Esophagus (tissue), 2 donors: ENCODE data around the gene SMPDL3A. TPM values are rescaled to one million over a fixed set of nuclear protein-coding genes. Genes with fewer than 3 reads are reported as not detected.

Source experiments
- H3K27ac ChIP-seq, 2 donors: one replicate each; pipeline ENCODE4 v1.5.1; 2013; ENCODE audit warnings: low read depth in 2 of 2, mild to moderate bottlenecking in 2 of 2, inconsistent platforms in 1 of 2, low read length in 1 of 2, moderate library complexity in 1 of 2
- H3K27me3 ChIP-seq, 2 donors: one replicate each; pipeline ENCODE4 v1.6.1; 2013; ENCODE audit warnings: low read length in 2 of 2, control low read depth in 1 of 2, mild to moderate bottlenecking in 1 of 2; ENCODE audit not compliant: insufficient read depth in 2 of 2, control insufficient read depth in 1 of 2
- H3K36me3 ChIP-seq, 2 donors: one replicate each; pipeline ENCODE4 v1.6.1; 2013; ENCODE audit warnings: low read length in 1 of 2; ENCODE audit not compliant: control insufficient read depth in 2 of 2, insufficient read depth in 2 of 2
- H3K4me1 ChIP-seq, 2 donors: one replicate each; pipeline ENCODE4 v1.6.1; 2013; ENCODE audit warnings: low read length in 1 of 2; ENCODE audit not compliant: control insufficient read depth in 2 of 2, insufficient read depth in 2 of 2
- H3K4me3 ChIP-seq, 2 donors: one replicate each; pipeline ENCODE4 v1.5.1; 2013; ENCODE audit warnings: low read length in 2 of 2, mild to moderate bottlenecking in 2 of 2, low read depth in 1 of 2, moderate library complexity in 1 of 2
- H3K9me3 ChIP-seq, 2 donors: one replicate each; pipeline ENCODE4 v1.6.1; 2013; ENCODE audit warnings: mild to moderate bottlenecking in 2 of 2, low read depth in 1 of 2, low read length in 1 of 2, moderate library complexity in 1 of 2; ENCODE audit not compliant: control insufficient read depth in 2 of 2, insufficient read depth in 1 of 2
- WGBS, 2 donors: extraction: QIAGEN DNeasy Blood & Tissue Kit; methylation state at CpG; one replicate each; pipeline ENCODE4 v1.1.7; 2013; 5-methylcytosine and 5-hydroxymethylcytosine counted together
- polyA plus RNA-seq, 2 donors: library from polyadenylated mRNA; stranded (reverse); fragments of 200-250 nt; gene quantifications; one replicate each; pipeline ENCODE4 v1.2.3, GENCODE V29; 2013
- donor health status: healthy with polysubstance abuse.
- donor health status: Bipolar disorder and iron deficiency.

Gene SMPDL3A
- polyA plus RNA-seq, 2 donors: 4.9 to 7.2 TPM

- Histone ChIP-seq H3K4me3 (no peak overlapping the region), H3K9me3 (no peaks in the 10 kb centered on the region), H3K27ac (no peak overlapping the region), H3K4me1 (no peaks in the 10 kb centered on the region), H3K27me3 (no peaks in the 10 kb centered on the region), H3K36me3 (no peaks in the 10 kb centered on the region)
- WGBS, 2 donors: 76 to 87% methylated on average over 3 of the region's 3 CpGs
Measured at GRCh38 chr6:122772724-122773415, 16.2 kb upstream of the SMPDL3A start.

- H3K4me1 ChIP-seq: no peaks in the 10 kb centered on the region
- H3K27ac ChIP-seq: no peak overlapping the region
- H3K36me3 ChIP-seq: no peaks in the 10 kb centered on the region
- H3K27me3 ChIP-seq: no peaks in the 10 kb centered on the region
- no peaks in the 10 kb centered on the region for H3K9me3 ChIP-seq
- H3K4me3 ChIP-seq: no peak overlapping the region
Measured at GRCh38 chr6:122775975-122776374, 13.1 kb upstream of the SMPDL3A start.

- WGBS, 2 donors: 88 to 90% methylated on average over 5 of the region's 5 CpGs
- Histone ChIP-seq H3K9me3 (no peaks in the 10 kb centered on the region), H3K27me3 (no peaks in the 10 kb centered on the region), H3K4me1 (no peaks in the 10 kb centered on the region), H3K4me3 (no peak overlapping the region), H3K27ac (no peak overlapping the region), H3K36me3 (no peaks in the 10 kb centered on the region)
Measured at GRCh38 chr6:122778302-122778701, 10.8 kb upstream of the SMPDL3A start.

- Histone ChIP-seq H3K27me3 (no peaks in the 10 kb centered on the region), H3K4me3 (no peak overlapping the region), H3K27ac (no peak overlapping the region), H3K4me1 (no peaks in the 10 kb centered on the region), H3K9me3 (no peaks in the 10 kb centered on the region), H3K36me3 (no peaks in the 10 kb centered on the region)
- WGBS, 2 donors: 59% methylated on average over 13 of the region's 13 CpGs
Measured at GRCh38 chr6:122778985-122779661, 9.9 kb upstream of the SMPDL3A start.

GRCh38 chr6:122779667-122780066 is 9.4 kb upstream of the SMPDL3A start, which contains the start of gene FABP7:
Gene FABP7 (plus strand): TSS chr6:122779716. CDS start chr6:122779795, 79 bp downstream.
- Histone ChIP-seq H3K27ac (no peak within 1 kb of the TSS), H3K4me1 (no peaks in the 10 kb centered on the region)

GRCh38 chr6:122780114-122780513 is 8.9 kb upstream of the SMPDL3A start:
- WGBS, 2 donors: 55 to 56% methylated on average over 5 of the region's 5 CpGs
- no peaks in the 10 kb centered on the region for H3K27me3 ChIP-seq
- H3K36me3 ChIP-seq: no peaks in the 10 kb centered on the region
- no peak overlapping the region for H3K27ac ChIP-seq
- no peak overlapping the region for H3K4me3 ChIP-seq
- H3K9me3 ChIP-seq: no peaks in the 10 kb centered on the region
- no peaks in the 10 kb centered on the region for H3K4me1 ChIP-seq

More at GRCh38 chr6:122779667-122780066, 9.4 kb upstream of the SMPDL3A start, which contains the start of gene FABP7:
- Histone ChIP-seq H3K36me3 (no peaks in the 10 kb centered on the region), H3K9me3 (no peaks in the 10 kb centered on the region), H3K4me3 (no peak within 1 kb of the TSS), H3K27me3 (no peaks in the 10 kb centered on the region)
- WGBS, 2 donors: 71 to 74% methylated on average over 3 of the region's 3 CpGs

GRCh38 chr6:122781716-122782115 is 7.3 kb upstream of the SMPDL3A start:
- Histone ChIP-seq H3K4me3 (no peak overlapping the region), H3K27ac (no peak overlapping the region), H3K27me3 (no peaks in the 10 kb centered on the region), H3K36me3 (no peaks in the 10 kb centered on the region), H3K9me3 (no peaks in the 10 kb centered on the region), H3K4me1 (no peaks in the 10 kb centered on the region)
- WGBS, 2 donors: 94 to 95% methylated on average over 7 of the region's 7 CpGs

- Histone ChIP-seq H3K9me3 (no peaks in the 10 kb centered on the region), H3K36me3 (no peaks in the 10 kb centered on the region), H3K4me3 (no peak overlapping the region), H3K4me1 (no peaks in the 10 kb centered on the region), H3K27ac (no peak overlapping the region), H3K27me3 (no peaks in the 10 kb centered on the region)
- WGBS, 2 donors: 77 to 80% methylated on average over 4 of the region's 4 CpGs
Measured at GRCh38 chr6:122783401-122783800, 5.7 kb upstream of the SMPDL3A start.

- H3K9me3 ChIP-seq: no peaks in the 10 kb centered on the region
- H3K4me3 ChIP-seq: no peak overlapping the region
- H3K27me3 ChIP-seq: no peaks in the 10 kb centered on the region
- no peak overlapping the region for H3K27ac ChIP-seq
- no peaks in the 10 kb centered on the region for H3K36me3 ChIP-seq
- peaks cover 0 to 4% of the 10 kb centered on the region in 2 donors for H3K4me1 ChIP-seq
- 92 to 100% methylated on average over 1 of the region's 1 CpG for WGBS, 2 donors
Measured at GRCh38 chr6:122785891-122786290, 3.2 kb upstream of the SMPDL3A start.

- H3K4me1 ChIP-seq: peaks cover 0 to 4% of the 10 kb centered on the region in 2 donors
- H3K27me3 ChIP-seq: no peaks in the 10 kb centered on the region
- no peak overlapping the region for H3K27ac ChIP-seq
- no peaks in the 10 kb centered on the region for H3K36me3 ChIP-seq
- WGBS, 2 donors: 82 to 89% methylated on average over 4 of the region's 4 CpGs
- H3K9me3 ChIP-seq: no peaks in the 10 kb centered on the region
- H3K4me3 ChIP-seq: no peak overlapping the region
Measured at GRCh38 chr6:122787721-122788120, 1.3 kb upstream of the SMPDL3A start.
